HL-60 (cell line): ENCODE results near the gene TAL1.

Experiments used
- CTCF ChIP-seq: IDR thresholded peaks from one replicate; pipeline ENCODE4 v1.5.1; 2011; ENCODE audit warnings: low read length, control low read depth, inconsistent platforms; ENCODE audit not compliant: insufficient read depth
- GABPA ChIP-seq: IDR thresholded peaks from 2 replicates; pipeline ENCODE4 v1.6.1; 2012; ENCODE audit warnings: low read depth
- POLR2AphosphoS5 ChIP-seq: IDR thresholded peaks from 2 replicates; pipeline ENCODE4 v1.6.1; 2012; ENCODE audit warnings: low read depth
- REST ChIP-seq: IDR thresholded peaks from 2 replicates; pipeline ENCODE4 v1.6.1; 2012; ENCODE audit warnings: low read depth; ENCODE audit not compliant: insufficient replicate concordance
- SPI1 ChIP-seq: IDR thresholded peaks from 2 replicates; pipeline ENCODE4 v1.6.1; 2012; ENCODE audit warnings: low read depth, mild to moderate bottlenecking, borderline replicate concordance

GRCh38 chr1:47210666-47211065, 21.4 kb downstream of the TAL1 start:
- TF ChIP-seq CTCF (no peak), POLR2AphosphoS5 (no peak), REST (no peak), SPI1 (no peak), GABPA (no peak)
